HG02610 (cell line): ENCODE data around the gene FGR.

Experiments used
- ATAC-seq: cut with Tn5 transposase; IDR thresholded peaks from one replicate; pipeline ENCODE4 v1.9.1; 2021; ENCODE audit warnings: mild to moderate bottlenecking, moderate library complexity; ENCODE audit not compliant: unreplicated experiment

Gene FGR

GRCh38 chr1:27601771-27602461 is 33.1 kb downstream of the FGR start:
- no peak for ATAC-seq

- ATAC-seq = no peak
Observed at GRCh38 chr1:27601321-27601770, 33.6 kb downstream of the FGR start.

GRCh38 chr1:27600498-27601175 is 34.3 kb downstream of the FGR start:
- no peak for ATAC-seq

GRCh38 chr1:27599605-27600497 is 35.1 kb downstream of the FGR start:
- no peak for ATAC-seq

GRCh38 chr1:27598902-27599528 is 36.0 kb downstream of the FGR start:
- no peak for ATAC-seq

GRCh38 chr1:27598295-27598687 is 36.7 kb downstream of the FGR start:
- no peak for ATAC-seq

GRCh38 chr1:27597516-27598294 is 37.3 kb downstream of the FGR start:
- no peak for ATAC-seq

GRCh38 chr1:27596986-27597385 is 38.0 kb downstream of the FGR start:
- no peak for ATAC-seq

GRCh38 chr1:27596261-27596660 is 38.7 kb downstream of the FGR start:
- no peak for ATAC-seq

- no peak for ATAC-seq
Observed at GRCh38 chr1:27595597-27595996, 39.4 kb downstream of the FGR start.

GRCh38 chr1:27594564-27595510 is 40.1 kb downstream of the FGR start:
- no peak for ATAC-seq

GRCh38 chr1:27593678-27594563 is 41.1 kb downstream of the FGR start:
- ATAC-seq = no peak

GRCh38 chr1:27592931-27593677 is 41.9 kb downstream of the FGR start:
- ATAC-seq = no peak

- ATAC-seq = no peak
Observed at GRCh38 chr1:27592232-27592930, 42.6 kb downstream of the FGR start.

GRCh38 chr1:27591622-27592021 is 43.4 kb downstream of the FGR start:
- no peak for ATAC-seq

GRCh38 chr1:27590917-27591508 is 44.0 kb downstream of the FGR start:
- ATAC-seq = no peak
